HEK293T (cell line): ENCODE measurements around the gene SURF4.
"Not testable (repeated sequence)": the region's sequence is repeated elsewhere in the genome, so short reads cannot be mapped to it uniquely, and the experiment has no call there.

Source experiments
- CTCF ChIA-PET: fragments of 350-600 bp; formaldehyde crosslinking; extraction: SDS; loops from one replicate; lab custom pipeline; 2021; ENCODE audit warnings: antibody characterized with exemption, inconsistent platforms; lab: Yijun Ruan, JAX
- POLR2A ChIA-PET: fragments of 350-600 bp; formaldehyde crosslinking; extraction: SDS; loops from one replicate; lab custom pipeline; 2020; ENCODE audit warnings: antibody characterized with exemption, inconsistent platforms; lab: Yijun Ruan, JAX
- DNase-seq: peaks from one replicate; pipeline ENCODE4 v3.0.0; 2012; ENCODE audit warnings: mixed read lengths; ENCODE audit errors: extremely low spot score
- ARNT ChIP-seq: fragments of 450-650 bp; IDR thresholded peaks from 2 replicates; pipeline ENCODE4 v1.6.1; 2017; ENCODE audit warnings: mild to moderate bottlenecking
- BHLHE40 ChIP-seq: fragments of 450-650 bp; IDR thresholded peaks from 2 replicates; pipeline ENCODE4 v1.6.1; 2016; ENCODE audit warnings: mild to moderate bottlenecking, moderate library complexity, borderline replicate concordance
- CTBP1 ChIP-seq: fragments of 450-650 bp; IDR thresholded peaks from 2 replicates; pipeline ENCODE4 v1.6.1; 2016; ENCODE audit warnings: borderline replicate concordance
- ELF4 ChIP-seq: fragments of 450-650 bp; IDR thresholded peaks from 2 replicates; pipeline ENCODE4 v1.6.1; 2017; ENCODE audit warnings: antibody characterized with exemption
- FOXA1 ChIP-seq: fragments of 450-650 bp; IDR thresholded peaks from 2 replicates; pipeline ENCODE4 v1.6.1; 2016; ENCODE audit warnings: mild to moderate bottlenecking
- FOXK2 ChIP-seq: fragments of 450-650 bp; IDR thresholded peaks from 2 replicates; pipeline ENCODE4 v1.6.1; 2016; ENCODE audit warnings: mild to moderate bottlenecking
- FOXM1 ChIP-seq: fragments of 450-650 bp; IDR thresholded peaks from 2 replicates; pipeline ENCODE4 v1.6.1; 2017; ENCODE audit warnings: mild to moderate bottlenecking, borderline replicate concordance
- HDGF ChIP-seq: fragments of 450-650 bp; IDR thresholded peaks from 2 replicates; pipeline ENCODE4 v1.6.1; 2017; ENCODE audit warnings: antibody characterized with exemption, borderline replicate concordance
- L3MBTL2 ChIP-seq: fragments of 450-650 bp; conservative IDR thresholded peaks from 2 replicates; pipeline ENCODE4 v1.6.1; 2016; ENCODE audit warnings: mild to moderate bottlenecking
- LEF1 ChIP-seq: fragments of 450-650 bp; IDR thresholded peaks from 2 replicates; pipeline ENCODE4 v1.6.1; 2017; ENCODE audit warnings: mild to moderate bottlenecking, borderline replicate concordance
- NFRKB ChIP-seq: fragments of 450-650 bp; IDR thresholded peaks from 2 replicates; pipeline ENCODE4 v1.6.1; 2016; ENCODE audit warnings: mild to moderate bottlenecking, moderate library complexity
- SP1 ChIP-seq: fragments of 450-650 bp; IDR thresholded peaks from 2 replicates; pipeline ENCODE4 v1.6.1; 2017
- SUZ12 ChIP-seq: fragments of 450-650 bp; IDR thresholded peaks from 2 replicates; pipeline ENCODE4 v1.6.1; 2016; ENCODE audit warnings: mild to moderate bottlenecking
- TARDBP ChIP-seq: fragments of 450-650 bp; IDR thresholded peaks from 2 replicates; pipeline ENCODE4 v1.6.1; 2016
- ZNF384 ChIP-seq: fragments of 450-650 bp; IDR thresholded peaks from 2 replicates; pipeline ENCODE4 v1.6.1; 2016
- TF ChIP-seq, protein P1 (sequence below): fragments of 450-650 bp; IDR thresholded peaks from 2 replicates; pipeline ENCODE4 v1.6.1; 2016

SURF4 gene

DNA sequence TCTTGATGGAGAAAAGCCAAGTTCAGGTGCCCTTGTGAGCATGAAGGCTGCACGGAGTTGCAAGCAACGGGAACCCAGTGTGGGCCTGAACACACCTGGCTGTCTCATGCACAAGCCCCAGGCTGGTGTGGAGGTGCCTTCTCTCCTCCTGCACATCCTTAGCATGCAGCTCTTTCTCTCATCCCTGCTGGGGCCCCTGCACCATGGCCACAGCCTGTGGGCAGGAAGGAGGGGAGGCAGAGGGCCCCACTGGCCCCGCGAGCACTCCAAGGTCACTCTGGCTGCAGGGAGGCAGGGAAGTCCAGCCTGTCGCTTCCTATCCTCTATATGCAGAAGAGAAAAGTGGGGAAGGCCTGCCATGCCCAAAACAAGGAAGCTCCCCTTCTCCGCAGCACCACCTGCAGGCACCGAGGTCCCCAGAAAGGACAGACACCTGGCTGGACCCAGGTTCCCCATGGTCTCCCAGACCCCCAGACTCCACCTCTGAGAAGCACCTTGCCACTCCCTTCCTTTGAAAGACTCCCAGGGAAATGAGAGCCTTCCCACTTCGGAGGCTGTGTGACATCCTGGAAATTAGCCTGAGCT is 18.9 kb upstream of the SURF4 start:
- POLR2A ChIA-PET = interaction anchor here (0.7 kb wide), 1 partner anchor 24 kb away, joined by 3 read pairs; no protein-coding TSS in a partner anchor
- CTCF ChIA-PET = no interaction called here
- DNase-seq = no peak
- TF ChIP-seq TARDBP (no peak), ELF4 (no peak), SP1 (no peak), SUZ12 (no peak), HDGF (no peak), NFRKB (no peak), FOXA1 (no peak), ZNF384 (no peak), LEF1 (no peak), ARNT (no peak), CTBP1 (no peak), L3MBTL2 (no peak), FOXM1 (no peak), BHLHE40 (no peak)

DNA sequence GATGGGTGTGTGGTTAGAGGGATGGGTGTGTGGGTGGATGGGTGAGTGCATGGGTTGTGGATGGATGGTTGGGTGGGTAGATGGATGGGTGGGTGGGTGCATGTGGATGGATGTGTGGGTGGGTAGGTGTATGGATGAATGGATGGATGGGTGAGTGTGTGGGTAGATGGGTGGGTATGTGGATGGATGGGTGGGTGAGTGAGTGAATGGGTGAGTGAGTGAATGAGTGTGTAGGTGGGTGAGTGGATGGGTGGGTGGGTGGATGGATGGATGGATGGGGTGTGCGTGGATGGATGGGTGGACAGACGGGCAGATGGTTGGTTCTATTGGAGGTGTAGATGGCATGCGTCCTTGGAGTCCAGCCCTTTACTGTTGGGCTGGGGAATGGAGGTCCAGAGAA is 17.5 kb upstream of the SURF4 start:
- CTCF ChIA-PET = no interaction called here
- DNase-seq = no peak
- TF ChIP-seq FOXA1 (no peak), FOXM1 (no peak), ELF4 (no peak), TARDBP (no peak), NFRKB (no peak), ARNT (no peak)
- POLR2A ChIA-PET = no interaction called here

DNA sequence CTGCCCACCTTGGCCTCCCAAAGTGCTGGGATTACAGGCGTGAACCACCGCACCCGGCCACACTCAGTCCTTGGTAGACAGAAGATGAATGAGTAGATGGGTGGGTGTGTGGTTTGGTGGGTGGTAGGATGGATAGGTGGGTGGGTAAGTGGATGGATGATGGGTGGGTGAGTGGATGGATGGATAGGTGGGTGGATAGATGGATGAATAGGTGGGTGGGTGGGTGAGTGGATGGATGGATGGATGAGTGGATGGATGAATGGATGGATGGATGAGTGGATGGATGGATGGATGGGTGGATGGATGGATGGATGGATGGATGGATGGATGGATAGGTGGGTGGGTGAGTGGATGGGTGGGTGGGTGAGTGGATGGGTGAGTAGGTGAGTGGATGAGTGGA is 16.4 kb upstream of the SURF4 start:
- DNase-seq, POLR2A ChIA-PET, CTCF ChIA-PET: not testable (repeated sequence)

DNA sequence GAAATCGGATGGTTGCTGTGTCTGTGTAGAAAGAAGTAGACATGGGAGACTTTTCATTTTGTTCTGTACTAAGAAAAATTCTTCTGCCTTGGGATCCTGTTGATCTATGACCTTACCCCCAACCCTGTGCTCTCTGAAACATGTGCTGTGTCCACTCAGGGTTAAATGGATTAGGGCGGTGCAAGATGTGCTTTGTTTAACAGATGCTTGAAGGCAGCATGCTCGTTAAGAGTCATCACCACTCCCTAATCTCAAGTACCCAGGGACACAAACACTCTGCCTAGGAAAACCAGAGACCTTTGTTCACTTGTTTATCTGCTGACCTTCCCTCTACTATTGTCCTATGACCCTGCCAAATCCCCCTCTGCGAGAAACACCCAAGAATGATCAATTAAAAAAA is 15.6 kb upstream of the SURF4 start:
- DNase-seq, CTCF ChIA-PET: not testable (repeated sequence)

DNA sequence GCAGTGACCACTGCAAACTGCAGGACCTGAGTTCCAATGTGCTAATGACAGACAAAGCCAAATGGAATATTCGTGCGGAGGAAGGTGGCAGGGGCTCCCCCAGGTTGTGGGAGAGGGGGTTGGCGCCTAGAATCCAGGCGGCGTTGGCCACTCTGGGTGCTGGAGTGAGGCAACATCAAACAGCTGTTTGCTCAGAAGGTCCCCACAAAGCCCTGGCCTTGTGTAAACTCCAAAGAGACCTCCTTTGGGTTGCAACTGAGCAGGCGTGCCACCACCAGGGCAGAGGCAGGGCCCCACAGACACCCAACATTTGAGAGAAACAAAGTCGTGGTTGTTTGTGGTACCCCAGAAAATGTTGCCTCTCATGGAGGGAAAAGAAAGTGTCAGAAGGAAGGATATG is 14.9 kb upstream of the SURF4 start:
- ChIA-PET POLR2A (no interaction called here), CTCF (no interaction called here)
- no peak for DNase-seq
- TF ChIP-seq FOXK2 = no peak
- TF ChIP-seq ELF4 = no peak
- no peak for TF ChIP-seq SP1
- no peak for TF ChIP-seq L3MBTL2
- no peak for TF ChIP-seq SUZ12
- TF ChIP-seq, protein P1, sequence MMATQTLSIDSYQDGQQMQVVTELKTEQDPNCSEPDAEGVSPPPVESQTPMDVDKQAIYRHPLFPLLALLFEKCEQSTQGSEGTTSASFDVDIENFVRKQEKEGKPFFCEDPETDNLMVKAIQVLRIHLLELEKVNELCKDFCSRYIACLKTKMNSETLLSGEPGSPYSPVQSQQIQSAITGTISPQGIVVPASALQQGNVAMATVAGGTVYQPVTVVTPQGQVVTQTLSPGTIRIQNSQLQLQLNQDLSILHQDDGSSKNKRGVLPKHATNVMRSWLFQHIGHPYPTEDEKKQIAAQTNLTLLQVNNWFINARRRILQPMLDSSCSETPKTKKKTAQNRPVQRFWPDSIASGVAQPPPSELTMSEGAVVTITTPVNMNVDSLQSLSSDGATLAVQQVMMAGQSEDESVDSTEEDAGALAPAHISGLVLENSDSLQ = no peak
- no peak for TF ChIP-seq ZNF384
- TF ChIP-seq HDGF = no peak
- no peak for TF ChIP-seq LEF1
- no peak for TF ChIP-seq FOXA1
- TF ChIP-seq BHLHE40 = no peak
- TF ChIP-seq CTBP1 = no peak
- no peak for TF ChIP-seq TARDBP

More for the DNA sequence above, 15.6 kb upstream of the SURF4 start:
- POLR2A ChIA-PET = not testable (repeated sequence)

DNA sequence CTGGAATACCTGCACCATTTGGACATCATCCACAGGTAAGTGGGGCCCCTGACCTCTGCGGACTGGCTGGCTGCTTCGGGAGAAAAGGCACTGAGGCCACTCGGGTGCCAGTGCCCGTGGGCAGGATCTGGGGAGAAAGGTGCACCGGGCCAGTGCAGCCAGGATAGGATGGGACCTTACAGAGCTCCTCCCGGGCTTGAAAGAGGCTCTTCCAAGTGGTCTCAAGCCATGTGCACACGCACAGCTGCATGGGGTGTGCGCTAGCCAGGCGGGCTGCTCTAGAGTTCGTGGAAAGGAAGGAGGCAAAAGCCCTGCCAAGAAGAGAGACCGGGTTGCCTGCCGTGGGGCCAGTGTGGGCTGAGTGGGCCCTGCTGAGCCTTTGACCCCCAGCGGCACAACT is 13.7 kb upstream of the SURF4 start:
- no peak for DNase-seq
- ChIA-PET CTCF (no interaction called here), POLR2A (no interaction called here)
- TF ChIP-seq LEF1 (no peak), CTBP1 (no peak), L3MBTL2 (no peak), ARNT (no peak), HDGF (no peak), FOXA1 (no peak), BHLHE40 (no peak), NFRKB (no peak), FOXK2 (no peak)
- TF ChIP-seq, protein P1 = no peak

DNA sequence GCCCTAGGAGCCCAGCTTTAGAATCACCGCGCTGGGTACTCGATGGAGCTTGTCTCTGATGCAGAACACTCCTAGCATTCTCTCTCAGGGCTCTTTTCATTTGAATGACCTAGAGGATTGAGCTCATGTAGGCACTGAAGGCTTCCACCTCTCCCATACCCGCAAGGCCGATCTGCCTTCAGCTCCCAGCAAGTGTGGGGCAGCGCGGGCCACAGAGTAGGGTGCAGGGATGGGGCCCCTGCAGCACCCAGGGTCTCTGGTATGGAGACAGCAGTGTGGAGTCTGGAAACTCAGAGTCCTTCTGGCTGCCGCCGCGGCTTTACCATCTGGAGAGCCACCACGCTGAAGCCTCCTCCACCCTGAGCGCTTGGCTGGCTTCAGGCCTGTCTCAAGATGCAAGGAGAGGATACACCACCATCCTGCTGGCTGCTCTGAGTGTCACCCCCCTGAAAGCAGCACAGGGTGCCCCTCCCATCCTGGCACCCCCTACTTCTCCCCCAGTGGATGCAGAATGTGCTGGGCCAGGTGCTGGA is 13.2 kb upstream of the SURF4 start:
- POLR2A ChIA-PET = no interaction called here
- CTCF ChIA-PET = no interaction called here
- no peak for DNase-seq
- TF ChIP-seq FOXM1 (no peak), FOXK2 (no peak), NFRKB (no peak), L3MBTL2 (no peak), SP1 (no peak), CTBP1 (no peak), HDGF (no peak), ELF4 (no peak), ZNF384 (no peak), LEF1 (no peak), ARNT (no peak), BHLHE40 (no peak), SUZ12 (no peak), TARDBP (no peak)
- TF ChIP-seq, protein P1 = no peak
